BE2C (cell line): Measurements from ENCODE around the gene WNT2.

Source experiments
- DNase-seq: peaks from one replicate; pipeline ENCODE4 v3.0.0-alpha.2; 2020
- H3K27me3 ChIP-seq: fragments of 250-450 bp; sonication (Bioruptor Pico); 2 replicates; pipeline ENCODE4 v1.5.1; 2020; ENCODE audit warnings: mild to moderate bottlenecking
- H3K36me3 ChIP-seq: fragments of 250-450 bp; sonication (Bioruptor Pico); 2 replicates; pipeline ENCODE4 v1.5.1; 2020; ENCODE audit warnings: mild to moderate bottlenecking
- H3K4me1 ChIP-seq: fragments of 250-450 bp; sonication (Bioruptor Pico); 2 replicates; pipeline ENCODE4 v1.5.1; 2020
- H3K4me3 ChIP-seq: 2 replicates; pipeline ENCODE4 v1.5.1; 2011; ENCODE audit warnings: low read depth, low read length
- H3K9me3 ChIP-seq: fragments of 250-450 bp; sonication (Bioruptor Pico); 2 replicates; pipeline ENCODE4 v1.5.1; 2020
- CTCF ChIP-seq: IDR thresholded peaks from 2 replicates; pipeline ENCODE4 v1.5.1; 2012; ENCODE audit warnings: mild to moderate bottlenecking, low read depth, low read length

The WNT2 gene

DNA sequence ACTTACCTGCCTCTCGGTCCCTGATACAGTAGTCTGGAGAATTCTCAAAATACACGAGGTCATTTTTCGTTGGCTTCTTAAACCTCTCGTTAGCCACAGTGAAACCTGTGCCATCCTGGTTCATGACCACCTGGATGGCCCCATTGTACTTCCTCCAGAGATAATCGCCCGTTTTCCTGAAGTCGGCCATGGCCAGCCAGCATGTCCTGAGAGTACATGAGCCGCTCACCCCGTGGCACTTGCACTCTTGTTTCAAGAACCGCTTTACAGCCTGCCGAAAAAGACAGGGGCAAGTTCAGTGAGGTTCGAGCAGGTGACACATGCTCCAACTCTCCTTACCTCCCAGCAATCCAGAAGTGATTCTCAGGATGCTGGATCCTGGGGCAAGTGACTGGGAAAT, 25.3 kb downstream of the WNT2 start:
- Histone ChIP-seq H3K9me3 (no peaks in the 10 kb centered on the region), H3K27me3 (peaks cover 6% of the 10 kb centered on the region; the same call in 1 of the 2 replicates), H3K36me3 (no peaks in the 10 kb centered on the region), H3K4me3 (no peak overlapping the region), H3K4me1 (no peaks in the 10 kb centered on the region)
- TF ChIP-seq CTCF, result no peak
- DNase-seq, result no peak

GRCh38 chr7:117296066-117296465, 26.8 kb downstream of the WNT2 start:
- H3K36me3 ChIP-seq, result no peaks in the 10 kb centered on the region
- H3K4me3 ChIP-seq, result no peak overlapping the region
- DNase-seq, result no peak
- peaks cover 6% of the 10 kb centered on the region; the same call in 1 of the 2 replicates for H3K27me3 ChIP-seq
- H3K9me3 ChIP-seq, result no peaks in the 10 kb centered on the region
- TF ChIP-seq CTCF, result no peak
- no peaks in the 10 kb centered on the region for H3K4me1 ChIP-seq

DNA sequence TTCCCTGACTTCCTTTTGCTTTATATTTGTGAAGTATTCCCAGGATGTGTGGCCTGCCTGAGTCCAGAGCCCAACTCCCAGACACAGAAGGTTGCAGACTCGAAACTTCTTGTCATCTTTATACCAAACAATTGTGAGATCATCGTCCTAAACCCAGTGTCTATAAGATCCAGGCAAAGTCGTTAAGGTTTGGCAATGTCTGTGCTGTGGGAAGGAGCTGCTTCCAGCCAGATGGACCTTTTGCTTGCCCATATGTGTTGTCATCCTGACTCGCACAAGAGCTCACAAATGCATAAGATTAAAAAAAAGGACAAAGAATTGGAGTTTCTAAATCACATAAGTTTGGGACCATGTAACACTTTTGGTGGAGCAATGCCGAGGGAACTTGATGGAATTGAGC, 37.0 kb downstream of the WNT2 start:
- Histone ChIP-seq H3K36me3 (no peaks in the 10 kb centered on the region), H3K9me3 (no peaks in the 10 kb centered on the region), H3K4me1 (no peaks in the 10 kb centered on the region), H3K27me3 (peaks cover 6% of the 10 kb centered on the region; the same call in 1 of the 2 replicates), H3K4me3 (no peak overlapping the region)
- no peak for DNase-seq
- no peak for TF ChIP-seq CTCF

DNA sequence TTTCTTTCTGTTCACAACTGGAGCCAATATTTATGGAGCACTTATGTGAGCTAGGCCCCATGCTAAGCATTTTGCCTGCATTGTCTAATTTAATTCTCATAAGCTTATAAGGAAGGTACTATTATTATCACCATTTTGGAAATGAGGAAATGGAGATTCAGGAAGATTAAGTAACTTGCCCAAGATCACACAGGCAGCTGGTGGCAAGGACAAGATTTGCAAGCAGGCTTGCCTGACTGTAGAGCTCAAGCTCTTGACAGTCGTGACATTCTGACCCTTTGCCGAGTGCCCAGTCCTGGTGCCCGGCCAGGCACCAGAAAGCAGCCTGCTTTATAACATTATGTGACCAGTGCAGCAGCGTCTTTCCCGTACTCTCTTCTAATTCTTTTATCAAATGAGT, 38.2 kb downstream of the WNT2 start:
- no peaks in the 10 kb centered on the region for H3K36me3 ChIP-seq
- no peak for DNase-seq
- H3K4me1 ChIP-seq, result no peaks in the 10 kb centered on the region; the same call in 1 of the 2 replicates
- peaks cover 3% of the 10 kb centered on the region; the same call in 1 of the 2 replicates for H3K27me3 ChIP-seq
- H3K4me3 ChIP-seq, result no peak overlapping the region
- TF ChIP-seq CTCF, result no peak
- H3K9me3 ChIP-seq, result no peaks in the 10 kb centered on the region

- Histone ChIP-seq H3K4me1 (no peaks in the 10 kb centered on the region; the same call in 1 of the 2 replicates), H3K36me3 (no peaks in the 10 kb centered on the region), H3K4me3 (no peak overlapping the region), H3K27me3 (no peaks in the 10 kb centered on the region), H3K9me3 (no peaks in the 10 kb centered on the region)
- no peak for TF ChIP-seq CTCF
- no peak for DNase-seq
Observed at GRCh38 chr7:117283779-117284178, 39.1 kb downstream of the WNT2 start.

GRCh38 chr7:117283371-117283770, 39.5 kb downstream of the WNT2 start:
- Histone ChIP-seq H3K36me3 (no peaks in the 10 kb centered on the region), H3K4me1 (no peaks in the 10 kb centered on the region; the same call in 1 of the 2 replicates), H3K9me3 (no peaks in the 10 kb centered on the region), H3K4me3 (no peak overlapping the region), H3K27me3 (no peaks in the 10 kb centered on the region)
- no peak for DNase-seq
- TF ChIP-seq CTCF, result no peak
